Sigmoid colon (tissue), 7 donors: Measurements from ENCODE around the gene GAPDHS. TPM values are rescaled to one million over a fixed set of nuclear protein-coding genes. Genes with fewer than 3 reads are reported as not detected.

Source experiments
- DNase-seq: peaks from one replicate; pipeline ENCODE4 v3.0.0-alpha.2; 2019
- H3K27ac ChIP-seq, 4 donors: fragments of 200-600 bp; sonication (generic); one replicate each; pipeline ENCODE4 v1.5.1; 2016 to 2019; ENCODE audit warnings: mild to moderate bottlenecking in 1 of 4
- H3K27me3 ChIP-seq, 3 donors: fragments of 200-600 bp; sonication (generic); one replicate each; pipeline ENCODE4 v1.5.1; 2019; ENCODE audit warnings: mild to moderate bottlenecking in 1 of 3
- H3K36me3 ChIP-seq, 4 donors: fragments of 200-600 bp; sonication (generic); one replicate each; pipeline ENCODE4 v1.5.1; 2016 to 2019
- H3K4me1 ChIP-seq, 4 donors: fragments of 200-600 bp; sonication (generic); one replicate each; pipeline ENCODE4 v1.5.1; 2017 to 2019
- H3K4me3 ChIP-seq, 4 donors: fragments of 200-600 bp; sonication (generic); one replicate each; pipeline ENCODE4 v1.5.1; 2017 to 2019; ENCODE audit warnings: mild to moderate bottlenecking in 2 of 4, moderate library complexity in 1 of 4
- H3K9me3 ChIP-seq, 4 donors: fragments of 200-600 bp in 3 of 4; sonication (generic) in 3 of 4; one replicate each; pipeline versions ENCODE4 v1.5.1 to v1.6.1; 2013 to 2019
- EP300 ChIP-seq, 4 donors: sonication (generic); formaldehyde crosslinking; IDR thresholded peaks; one replicate each; pipeline ENCODE4 v1.6.1; 2017; ENCODE audit warnings: antibody characterized with exemption in 4 of 4
- POLR2A ChIP-seq, 2 donors: fragments of 450-650 bp; IDR thresholded peaks; one replicate each; pipeline ENCODE4 v1.6.1; 2016; ENCODE audit warnings: antibody characterized with exemption in 2 of 2, mild to moderate bottlenecking in 2 of 2, moderate library complexity in 2 of 2
- POLR2AphosphoS5 ChIP-seq, 4 donors: sonication (generic); formaldehyde crosslinking; IDR thresholded peaks; one replicate each; pipeline ENCODE4 v1.6.1; 2017; ENCODE audit warnings: antibody characterized with exemption in 4 of 4
- WGBS, 2 donors: extraction: QIAGEN DNeasy Blood & Tissue Kit; methylation state at CpG; one replicate each; pipeline ENCODE4 v1.1.7; 2013; 5-methylcytosine and 5-hydroxymethylcytosine counted together
- intact Hi-C: fragments of 100-400 bp; cut with DNase I; formaldehyde crosslinking; loops from one replicate; pipeline ENCODE4 v1.15.1; 2023
- polyA plus RNA-seq, 3 donors: library from polyadenylated mRNA; stranded (reverse); fragments of 200-250 nt; gene quantifications; one replicate each; pipeline ENCODE4 v1.2.3, GENCODE V29; 2013
- total RNA-seq, 4 donors: library from RNA; depleted of rRNA; stranded (reverse); fragments of >200 nt; gene quantifications; one replicate each; pipeline ENCODE4 v1.1.0, GENCODE V29; 2016
- TF ChIP-seq, protein P1 (sequence below), 4 experiments: fragments of 450-650 bp in 3 of 4; fragments of 200-600 bp in 1 of 4; IDR thresholded peaks; one replicate each; pipeline ENCODE4 v1.5.1; 2016 to 2019; ENCODE audit warnings: antibody characterized with exemption in 4 of 4, mild to moderate bottlenecking in 3 of 4, moderate library complexity in 2 of 4
- donor health status: healthy with polysubstance abuse.
- donor health status: Bipolar disorder and iron deficiency.
- donor health status: healthy.

The GAPDHS gene
- total and polyA plus RNA-seq, 7 donors = not detected

- Histone ChIP-seq H3K27ac (no peak overlapping the region), H3K4me3 (no peak overlapping the region), H3K9me3 (no peaks in the 10 kb centered on the region), H3K27me3 (peaks cover 0 to 20% (median 0%) of the 10 kb centered on the region in 3 donors), H3K36me3 (no peaks in the 10 kb centered on the region), H3K4me1 (no peaks in the 10 kb centered on the region)
- TF ChIP-seq, protein P1, sequence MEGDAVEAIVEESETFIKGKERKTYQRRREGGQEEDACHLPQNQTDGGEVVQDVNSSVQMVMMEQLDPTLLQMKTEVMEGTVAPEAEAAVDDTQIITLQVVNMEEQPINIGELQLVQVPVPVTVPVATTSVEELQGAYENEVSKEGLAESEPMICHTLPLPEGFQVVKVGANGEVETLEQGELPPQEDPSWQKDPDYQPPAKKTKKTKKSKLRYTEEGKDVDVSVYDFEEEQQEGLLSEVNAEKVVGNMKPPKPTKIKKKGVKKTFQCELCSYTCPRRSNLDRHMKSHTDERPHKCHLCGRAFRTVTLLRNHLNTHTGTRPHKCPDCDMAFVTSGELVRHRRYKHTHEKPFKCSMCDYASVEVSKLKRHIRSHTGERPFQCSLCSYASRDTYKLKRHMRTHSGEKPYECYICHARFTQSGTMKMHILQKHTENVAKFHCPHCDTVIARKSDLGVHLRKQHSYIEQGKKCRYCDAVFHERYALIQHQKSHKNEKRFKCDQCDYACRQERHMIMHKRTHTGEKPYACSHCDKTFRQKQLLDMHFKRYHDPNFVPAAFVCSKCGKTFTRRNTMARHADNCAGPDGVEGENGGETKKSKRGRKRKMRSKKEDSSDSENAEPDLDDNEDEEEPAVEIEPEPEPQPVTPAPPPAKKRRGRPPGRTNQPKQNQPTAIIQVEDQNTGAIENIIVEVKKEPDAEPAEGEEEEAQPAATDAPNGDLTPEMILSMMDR (IDR thresholded peaks at IDR 0.05) = no peak
- no peak for TF ChIP-seq POLR2A (IDR thresholded peaks at IDR 0.05)
- no peak for TF ChIP-seq POLR2AphosphoS5 (IDR thresholded peaks at IDR 0.05)
- TF ChIP-seq EP300 (IDR thresholded peaks at IDR 0.05) = no peak
- WGBS, 2 donors = 40 to 65% methylated on average over 5 of the region's 5 CpGs
- intact Hi-C loops = no loop called here
- DNase-seq = no peak
These were observed 36.1 kb downstream of the GAPDHS start for GRCh38 chr19:35569281-35569781.

GRCh38 chr19:35571406-35571965 lies 38.2 kb downstream of the GAPDHS start:
- WGBS, 2 donors = 76 to 88% methylated on average over 1 of the region's 1 CpG
- intact Hi-C loops = no loop called here

GRCh38 chr19:35577918-35578317 lies 44.7 kb downstream of the GAPDHS start:
- Histone ChIP-seq H3K9me3 (peaks cover 0 to 8% (median 4%) of the 10 kb centered on the region in 4 donors), H3K27ac (no peak overlapping the region), H3K4me3 (no peak overlapping the region), H3K27me3 (peaks cover 0 to 5% (median 0%) of the 10 kb centered on the region in 3 donors), H3K4me1 (no peaks in the 10 kb centered on the region), H3K36me3 (no peaks in the 10 kb centered on the region)
- intact Hi-C loops = no loop called here
- no peak for DNase-seq
- 78 to 86% methylated on average over 1 of the region's 1 CpG for WGBS, 2 donors
- TF ChIP-seq EP300 (IDR thresholded peaks at IDR 0.05) (no peak), POLR2A (IDR thresholded peaks at IDR 0.05) (no peak), POLR2AphosphoS5 (IDR thresholded peaks at IDR 0.05) (no peak)
- TF ChIP-seq, protein P1 (IDR thresholded peaks at IDR 0.05) = no peak

More at GRCh38 chr19:35571406-35571965, 38.2 kb downstream of the GAPDHS start:
- Histone ChIP-seq H3K27ac (no peak overlapping the region), H3K9me3 (peaks cover 0 to 8% (median 4%) of the 10 kb centered on the region in 4 donors), H3K4me3 (no peak overlapping the region), H3K27me3 (peaks cover 0 to 14% (median 0%) of the 10 kb centered on the region in 3 donors), H3K4me1 (no peaks in the 10 kb centered on the region), H3K36me3 (no peaks in the 10 kb centered on the region)
- TF ChIP-seq, protein P1 (IDR thresholded peaks at IDR 0.05) = no peak
- TF ChIP-seq POLR2A (IDR thresholded peaks at IDR 0.05) (no peak), EP300 (IDR thresholded peaks at IDR 0.05) (no peak), POLR2AphosphoS5 (IDR thresholded peaks at IDR 0.05) (no peak)
- no peak for DNase-seq

GRCh38 chr19:35578707-35579106 lies 45.5 kb downstream of the GAPDHS start:
- H3K4me3 ChIP-seq = no peak overlapping the region
- H3K27me3 ChIP-seq = peaks cover 0 to 5% (median 0%) of the 10 kb centered on the region in 3 donors
- H3K27ac ChIP-seq = no peak overlapping the region
- peaks cover 0 to 8% (median 4%) of the 10 kb centered on the region in 4 donors for H3K9me3 ChIP-seq
- no peak for DNase-seq
- TF ChIP-seq EP300 (IDR thresholded peaks at IDR 0.05) (no peak), POLR2A (IDR thresholded peaks at IDR 0.05) (no peak), POLR2AphosphoS5 (IDR thresholded peaks at IDR 0.05) (no peak)
- TF ChIP-seq, protein P1 (IDR thresholded peaks at IDR 0.05) = no peak
- WGBS, 2 donors = 74 to 76% methylated on average over 7 of the region's 7 CpGs
- intact Hi-C loops = no loop called here
- H3K36me3 ChIP-seq = no peaks in the 10 kb centered on the region
- no peaks in the 10 kb centered on the region for H3K4me1 ChIP-seq
